Astrocyte (in vitro differentiated cells and primary cell): Measurements from ENCODE around the gene METTL9. TPM values are rescaled to one million over a fixed set of nuclear protein-coding genes. Genes with fewer than 3 reads are reported as not detected.
A peak's percentile ranks its signal among the peaks of the same experiment; 100 is the strongest.
"Not testable (repeated sequence)": the region's sequence is repeated elsewhere in the genome, so short reads cannot be mapped to it uniquely, and the experiment has no call there.

Source experiments
- DNase-seq: peaks from one replicate; pipeline ENCODE4 v3.0.0-alpha.2; 2010; ENCODE audit warnings: low read depth
- FAIRE-seq: peaks from 2 replicates; lab custom pipeline; 2011; peaks lifted over from hg19 to GRCh38; lab: Jason Lieb, UNC
- H2AFZ ChIP-seq: 2 replicates; pipeline ENCODE4 v1.6.0; 2012; ENCODE audit warnings: low read depth, low read length, inconsistent platforms
- H3K27ac ChIP-seq: 2 replicates; pipeline ENCODE4 v1.5.1; 2011; ENCODE audit warnings: low read depth, low read length, inconsistent platforms
- H3K27me3 ChIP-seq: 2 replicates; pipeline ENCODE4 v1.6.0; 2011; ENCODE audit warnings: low read length, inconsistent platforms; ENCODE audit not compliant: insufficient read depth
- H3K36me3 ChIP-seq: 2 replicates; pipeline ENCODE4 v1.5.1; 2011; ENCODE audit warnings: low read length, inconsistent platforms; ENCODE audit not compliant: insufficient read depth
- H3K4me1 ChIP-seq: 2 replicates; pipeline ENCODE4 v1.5.1; 2011; ENCODE audit warnings: low read length, inconsistent platforms; ENCODE audit not compliant: insufficient read depth
- H3K4me2 ChIP-seq: 2 replicates; pipeline ENCODE4 v1.6.0; 2012; ENCODE audit warnings: low read length, inconsistent platforms
- H3K4me3 ChIP-seq: 2 replicates; pipeline ENCODE4 v1.5.1; 2011; ENCODE audit warnings: low read depth, mild to moderate bottlenecking, low read length, inconsistent platforms; ENCODE audit not compliant: insufficient read depth
- H3K79me2 ChIP-seq: 2 replicates; pipeline ENCODE4 v1.6.0; 2012; ENCODE audit warnings: mild to moderate bottlenecking, low read length, inconsistent platforms; ENCODE audit not compliant: insufficient read depth
- H3K9ac ChIP-seq: 2 replicates; pipeline ENCODE4 v1.6.0; 2012; ENCODE audit warnings: mild to moderate bottlenecking, low read length, inconsistent platforms
- H3K9me3 ChIP-seq: 2 replicates; pipeline ENCODE4 v1.5.1; 2012; ENCODE audit warnings: low read depth, mild to moderate bottlenecking, low read length, inconsistent platforms; ENCODE audit not compliant: insufficient read depth
- H4K20me1 ChIP-seq: 2 replicates; pipeline ENCODE4 v1.6.0; 2012; ENCODE audit warnings: low read length, inconsistent platforms; ENCODE audit not compliant: insufficient read depth
- H3K27ac Mint-ChIP-seq: one replicate; pipeline ENCODE4 v1.8.0; 2021; ENCODE audit warnings: mild to moderate bottlenecking, mixed read lengths; ENCODE audit not compliant: unreplicated experiment
- H3K27me3 Mint-ChIP-seq: one replicate; pipeline ENCODE4 v1.8.0; 2021; ENCODE audit warnings: low read depth, mixed read lengths; ENCODE audit not compliant: unreplicated experiment
- H3K36me3 Mint-ChIP-seq: one replicate; pipeline ENCODE4 v1.8.0; 2021; ENCODE audit warnings: low read depth, mixed read lengths; ENCODE audit not compliant: unreplicated experiment
- H3K4me1 Mint-ChIP-seq: one replicate; pipeline ENCODE4 v1.8.0; 2021; ENCODE audit warnings: low read depth, mixed read lengths; ENCODE audit not compliant: unreplicated experiment
- H3K4me3 Mint-ChIP-seq: one replicate; pipeline ENCODE4 v1.8.0; 2021; ENCODE audit warnings: mild to moderate bottlenecking, moderate library complexity, mixed read lengths; ENCODE audit not compliant: unreplicated experiment
- H3K9me3 Mint-ChIP-seq: one replicate; pipeline ENCODE4 v1.8.0; 2021; ENCODE audit warnings: mild to moderate bottlenecking, mixed read lengths; ENCODE audit not compliant: unreplicated experiment
- EZH2 ChIP-seq: IDR thresholded peaks from 2 replicates; pipeline ENCODE4 v1.6.1; 2012; ENCODE audit warnings: mild to moderate bottlenecking, low read length, inconsistent platforms; ENCODE audit not compliant: insufficient read depth
- total RNA-seq: library from RNA; stranded (reverse); gene quantifications from 2 replicates; pipeline ENCODE4 v1.2.1, GENCODE V29; 2021
- TF ChIP-seq, protein P1 (sequence below): IDR thresholded peaks from 2 replicates; pipeline ENCODE4 v1.5.1; 2011; ENCODE audit warnings: low read depth, mild to moderate bottlenecking, inconsistent platforms, low read length, moderate library complexity; ENCODE audit not compliant: insufficient read depth

Gene METTL9
- total RNA-seq, 1 donor from 2014 or later = 88.1 TPM

DNA sequence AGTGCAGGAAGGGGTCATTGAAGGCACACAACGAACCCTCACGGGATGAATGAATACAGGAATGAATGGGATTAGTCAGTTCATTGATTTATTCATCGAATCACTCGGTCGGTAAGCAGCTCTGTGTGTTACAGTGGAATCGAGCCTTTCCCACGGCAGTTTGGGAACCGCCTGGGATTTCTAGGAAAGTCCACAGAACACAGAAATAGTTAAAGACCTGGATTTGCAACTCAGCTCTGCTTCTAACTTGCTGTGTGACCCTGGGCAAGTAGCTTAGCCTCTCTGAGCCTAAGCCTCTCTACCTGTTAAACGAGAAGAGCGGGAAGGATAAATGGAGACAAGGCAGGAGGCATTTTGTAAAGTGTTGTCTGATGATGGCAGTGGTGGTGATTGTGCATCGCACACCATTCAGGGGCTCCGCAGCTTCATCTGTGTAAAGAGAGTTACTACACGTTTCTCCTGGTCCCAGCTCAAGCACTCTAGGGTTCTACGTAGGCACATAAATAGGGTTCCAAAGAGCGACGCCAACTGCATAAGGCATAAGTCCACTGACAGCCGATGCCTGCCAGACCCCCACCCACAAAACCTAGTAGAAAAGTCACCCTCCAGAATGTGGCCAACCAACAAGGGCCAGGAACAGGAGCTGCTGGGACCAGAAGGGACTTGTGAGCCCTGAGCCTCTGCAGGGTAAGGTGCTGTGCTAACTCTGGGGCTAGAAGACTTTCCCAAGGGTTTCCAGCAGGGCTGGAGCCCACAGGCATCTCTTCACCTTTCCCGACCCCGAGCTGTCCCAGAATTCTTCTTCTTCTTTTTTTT is 45.7 kb upstream of the METTL9 start:
- H4K20me1 ChIP-seq, H3K4me1 ChIP-seq, H3K9me3 ChIP-seq, FAIRE-seq, H3K36me3 Mint-ChIP-seq, H3K9ac ChIP-seq, H3K27me3 ChIP-seq, H3K4me2 ChIP-seq, H3K27ac ChIP-seq, H3K4me3 Mint-ChIP-seq, H3K27ac Mint-ChIP-seq, H2AFZ ChIP-seq, DNase-seq, H3K79me2 ChIP-seq, H3K36me3 ChIP-seq, H3K4me3 ChIP-seq, H3K4me1 Mint-ChIP-seq, H3K9me3 Mint-ChIP-seq: not testable (repeated sequence)
- peaks cover 42% of the 10 kb centered on the region for H3K27me3 Mint-ChIP-seq

DNA sequence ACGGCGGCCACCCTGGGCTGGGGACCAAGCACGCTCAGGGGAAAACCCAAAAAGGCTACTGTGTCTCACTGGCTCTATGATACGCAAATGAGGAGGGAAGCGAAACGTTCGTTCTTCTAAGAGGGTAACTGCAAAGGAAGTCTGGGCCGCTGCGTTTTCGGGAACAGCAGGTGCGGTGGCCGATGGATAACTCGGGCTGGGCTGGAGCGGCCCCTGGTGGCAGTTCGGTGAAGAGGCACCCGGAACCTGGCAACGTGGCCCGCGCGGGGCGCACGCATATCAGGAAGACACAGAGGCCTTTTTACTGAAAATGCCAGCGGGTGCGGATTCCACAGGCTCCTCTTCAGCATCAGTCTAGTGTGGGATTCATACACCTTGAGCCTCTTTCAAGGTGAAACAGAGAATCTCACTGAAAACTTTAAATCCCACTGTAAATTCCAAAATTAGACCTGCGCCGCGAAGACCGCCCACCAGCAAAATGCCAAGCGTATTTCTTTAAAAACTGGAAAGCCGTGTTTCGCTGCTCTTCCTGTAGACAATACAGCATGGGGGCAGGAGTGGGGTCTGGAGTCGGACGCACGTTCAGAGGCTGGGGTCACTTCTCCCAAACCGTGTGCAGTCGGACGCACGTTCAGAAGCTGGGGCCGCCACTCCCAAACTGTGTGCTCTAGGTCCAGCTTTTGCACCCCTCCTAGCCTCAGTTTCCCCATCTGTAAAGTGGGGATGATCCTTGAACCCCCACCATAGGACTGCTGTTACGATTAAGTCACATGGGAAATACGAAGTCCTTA is 44.4 kb upstream of the METTL9 start:
- peaks cover 4% of the 10 kb centered on the region for H3K4me1 Mint-ChIP-seq
- peaks cover 10% of the 10 kb centered on the region for H3K27me3 ChIP-seq
- peak overlapping the region; percentile 12 for H3K9ac ChIP-seq
- peak overlapping the region; percentile 75 for H3K27ac Mint-ChIP-seq
- no peaks in the 10 kb centered on the region for H3K9me3 ChIP-seq
- H2AFZ ChIP-seq = peak overlapping the region; percentile 58
- DNase-seq (peak; percentile 35), FAIRE-seq (no peak)
- H3K4me1 ChIP-seq = peaks cover 5% of the 10 kb centered on the region
- peak overlapping the region; percentile 63 for H3K4me2 ChIP-seq
- H3K79me2 ChIP-seq = no peaks in the 10 kb centered on the region
- peaks cover 40% of the 10 kb centered on the region for H3K27me3 Mint-ChIP-seq
- H3K36me3 ChIP-seq = no peaks in the 10 kb centered on the region
- no peaks in the 10 kb centered on the region for H3K36me3 Mint-ChIP-seq
- H3K4me3 Mint-ChIP-seq = peak overlapping the region; percentile 54
- TF ChIP-seq, protein P1, sequence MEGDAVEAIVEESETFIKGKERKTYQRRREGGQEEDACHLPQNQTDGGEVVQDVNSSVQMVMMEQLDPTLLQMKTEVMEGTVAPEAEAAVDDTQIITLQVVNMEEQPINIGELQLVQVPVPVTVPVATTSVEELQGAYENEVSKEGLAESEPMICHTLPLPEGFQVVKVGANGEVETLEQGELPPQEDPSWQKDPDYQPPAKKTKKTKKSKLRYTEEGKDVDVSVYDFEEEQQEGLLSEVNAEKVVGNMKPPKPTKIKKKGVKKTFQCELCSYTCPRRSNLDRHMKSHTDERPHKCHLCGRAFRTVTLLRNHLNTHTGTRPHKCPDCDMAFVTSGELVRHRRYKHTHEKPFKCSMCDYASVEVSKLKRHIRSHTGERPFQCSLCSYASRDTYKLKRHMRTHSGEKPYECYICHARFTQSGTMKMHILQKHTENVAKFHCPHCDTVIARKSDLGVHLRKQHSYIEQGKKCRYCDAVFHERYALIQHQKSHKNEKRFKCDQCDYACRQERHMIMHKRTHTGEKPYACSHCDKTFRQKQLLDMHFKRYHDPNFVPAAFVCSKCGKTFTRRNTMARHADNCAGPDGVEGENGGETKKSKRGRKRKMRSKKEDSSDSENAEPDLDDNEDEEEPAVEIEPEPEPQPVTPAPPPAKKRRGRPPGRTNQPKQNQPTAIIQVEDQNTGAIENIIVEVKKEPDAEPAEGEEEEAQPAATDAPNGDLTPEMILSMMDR = peak; percentile 90
- no peak for TF ChIP-seq EZH2
- no peaks in the 10 kb centered on the region for H4K20me1 ChIP-seq
- no peak overlapping the region for H3K27ac ChIP-seq
- H3K4me3 ChIP-seq = no peak overlapping the region
- no peaks in the 10 kb centered on the region for H3K9me3 Mint-ChIP-seq

GRCh38 chr16:21555621-21556020 is 43.8 kb upstream of the METTL9 start:
- H3K9me3 Mint-ChIP-seq, H3K4me1 Mint-ChIP-seq, H3K27ac ChIP-seq, H3K36me3 ChIP-seq, H3K9ac ChIP-seq, H3K9me3 ChIP-seq, FAIRE-seq, H3K4me1 ChIP-seq, DNase-seq, H4K20me1 ChIP-seq, H3K27me3 ChIP-seq, H3K4me2 ChIP-seq, H3K27ac Mint-ChIP-seq, H3K4me3 ChIP-seq, H3K79me2 ChIP-seq, H3K36me3 Mint-ChIP-seq: not testable (repeated sequence)
- Mint-ChIP-seq H3K4me3 (peak overlapping the region; percentile 27), H3K27me3 (peaks cover 40% of the 10 kb centered on the region)
- peak overlapping the region; percentile 16 for H2AFZ ChIP-seq

GRCh38 chr16:21556026-21556595 is 43.3 kb upstream of the METTL9 start:
- not testable (repeated sequence) for H3K27ac ChIP-seq, H3K9ac ChIP-seq, H3K4me2 ChIP-seq, H3K36me3 Mint-ChIP-seq, H3K36me3 ChIP-seq, H3K4me3 Mint-ChIP-seq, H3K79me2 ChIP-seq, H2AFZ ChIP-seq, DNase-seq, H3K4me1 ChIP-seq, H3K27ac Mint-ChIP-seq, H3K4me1 Mint-ChIP-seq, H4K20me1 ChIP-seq, H3K27me3 ChIP-seq, FAIRE-seq, H3K9me3 ChIP-seq, H3K4me3 ChIP-seq, H3K9me3 Mint-ChIP-seq
- peaks cover 40% of the 10 kb centered on the region for H3K27me3 Mint-ChIP-seq

DNA sequence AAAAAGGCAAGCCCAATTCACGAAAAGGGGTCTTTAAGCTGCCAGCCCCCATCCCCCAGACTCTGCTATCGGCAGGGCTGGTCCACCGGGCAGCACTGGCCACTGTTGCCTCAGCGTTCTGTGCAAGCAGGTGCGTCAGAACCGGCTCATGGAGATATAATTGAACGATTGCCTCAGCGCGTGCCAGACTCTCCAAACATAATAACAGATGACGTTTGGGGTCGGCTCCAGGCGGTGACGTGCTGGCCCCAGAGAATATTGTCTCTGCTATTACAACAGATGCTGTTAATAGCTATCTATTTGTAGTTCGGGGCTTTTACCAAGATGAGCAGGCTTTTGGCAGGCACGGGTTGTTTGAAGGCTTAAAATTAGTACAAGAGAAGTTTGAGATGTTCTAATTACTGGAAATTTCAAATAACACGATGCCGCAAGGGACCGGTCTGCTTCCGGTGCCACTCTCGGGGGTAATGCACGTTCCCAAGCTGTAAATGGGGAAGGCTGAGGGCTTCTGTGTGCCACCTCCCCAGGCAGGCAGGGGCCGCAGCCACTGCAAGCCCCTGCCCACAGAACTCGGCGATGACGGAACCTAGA is 42.6 kb upstream of the METTL9 start:
- not testable (repeated sequence) for H3K4me1 Mint-ChIP-seq, H3K4me2 ChIP-seq, H4K20me1 ChIP-seq, H3K36me3 ChIP-seq, H3K79me2 ChIP-seq, FAIRE-seq, H3K4me3 Mint-ChIP-seq, H3K27ac Mint-ChIP-seq, H2AFZ ChIP-seq, H3K9me3 Mint-ChIP-seq, H3K9ac ChIP-seq, H3K4me1 ChIP-seq, H3K27me3 ChIP-seq, H3K9me3 ChIP-seq, H3K27ac ChIP-seq, H3K4me3 ChIP-seq, H3K36me3 Mint-ChIP-seq, DNase-seq
- peaks cover 40% of the 10 kb centered on the region for H3K27me3 Mint-ChIP-seq
